Endothelial cell of umbilical vein (primary cell): ENCODE data around the gene GTSE1. TPM values are rescaled to one million over a fixed set of nuclear protein-coding genes. Genes with fewer than 3 reads are reported as not detected.

Source experiments
- BruUV-seq: library from RNA; stranded (reverse); fragments of 400-500 nt; replicated peaks from 2 replicates; lab custom pipeline; 2021; lab: Mats Ljungman, UMichigan
- CTCF ChIA-PET: fragments of 300-600, 350-600 bp; sonication (Branson Sonifier 250); formaldehyde crosslinking; loops from one replicate; lab custom pipeline; 2021; ENCODE audit warnings: antibody characterized with exemption, inconsistent platforms; lab: Charles Lee
- POLR2A ChIA-PET: fragments of 300-600, 350-600 bp; sonication (Branson Sonifier 250); formaldehyde crosslinking; loops from one replicate; lab custom pipeline; 2021; ENCODE audit warnings: antibody characterized with exemption, inconsistent platforms; lab: Charles Lee
- DNase-seq: peaks from one replicate; pipeline ENCODE4 v3.0.0-alpha.2; 2011; ENCODE audit warnings: low read depth, low spot score
- FAIRE-seq: peaks from 2 replicates; lab custom pipeline; 2011; peaks lifted over from hg19 to GRCh38; lab: Jason Lieb, UNC
- H2AFZ ChIP-seq: 2 replicates; pipeline ENCODE4 v1.6.0; 2012; ENCODE audit warnings: low read depth, low read length, control low read depth, inconsistent platforms
- H3K27ac ChIP-seq: 2 replicates; pipeline ENCODE4 v1.5.1; 2011; ENCODE audit warnings: low read depth, mild to moderate bottlenecking, control low read depth, low read length, moderate library complexity; ENCODE audit not compliant: insufficient read depth
- H3K27me3 ChIP-seq, 2 experiments: 2 replicates each; pipeline versions ENCODE4 v1.6.0 to v1.6.1; 2011; ENCODE audit warnings: low read length in 2 of 2, mixed read lengths in 1 of 2; ENCODE audit not compliant: control insufficient read depth in 2 of 2, insufficient read depth in 2 of 2
- H3K36me3 ChIP-seq, 2 experiments: 2 replicates in 1 of 2; 3 replicates in 1 of 2; pipeline ENCODE4 v1.5.1; 2011; ENCODE audit warnings: low read length in 2 of 2, mild to moderate bottlenecking in 1 of 2, moderate library complexity in 1 of 2; ENCODE audit not compliant: control insufficient read depth in 2 of 2, insufficient read depth in 2 of 2; ENCODE audit errors: extremely low read depth in 1 of 2
- H3K4me1 ChIP-seq: 3 replicates; pipeline ENCODE4 v1.5.1; 2011; ENCODE audit warnings: mild to moderate bottlenecking, low read length; ENCODE audit not compliant: control insufficient read depth, insufficient read depth; ENCODE audit errors: extremely low read depth
- H3K4me2 ChIP-seq: 2 replicates; pipeline ENCODE4 v1.6.1; 2011; ENCODE audit warnings: low read length, control low read depth, mixed read lengths; ENCODE audit not compliant: insufficient read depth
- H3K4me3 ChIP-seq, 3 experiments: fragments of 200-600 bp in 1 of 3; sonication (generic), shearing (Covaris generic) in 1 of 3; replicated peaks in 1 of 3; 2 replicates each; pipeline ENCODE4 v1.5.1; 2011 to 2016; ENCODE audit warnings: control low read depth in 3 of 3, low read length in 3 of 3, mild to moderate bottlenecking in 2 of 3, inconsistent platforms in 1 of 3, low read depth in 1 of 3, moderate library complexity in 1 of 3; ENCODE audit not compliant: insufficient read depth in 1 of 3
- H3K79me2 ChIP-seq: 2 replicates; pipeline ENCODE4 v1.6.0; 2012; ENCODE audit warnings: low read length, inconsistent platforms; ENCODE audit not compliant: control insufficient read depth, insufficient read depth
- H3K9ac ChIP-seq: replicated peaks from 2 replicates; pipeline ENCODE3; 2011; ENCODE audit warnings: low read length, control low read depth; ENCODE audit not compliant: insufficient read depth; ENCODE audit errors: extremely low read depth
- H3K9me1 ChIP-seq: replicated peaks from 3 replicates; pipeline ENCODE4 v1.6.0; 2011; ENCODE audit warnings: mild to moderate bottlenecking, low read length; ENCODE audit not compliant: control insufficient read depth, insufficient read depth; ENCODE audit errors: extremely low read depth
- H3K9me3 ChIP-seq: replicated peaks from 2 replicates; pipeline ENCODE4 v1.5.1; 2012; ENCODE audit warnings: low read length, inconsistent platforms; ENCODE audit not compliant: control insufficient read depth, insufficient read depth
- H4K20me1 ChIP-seq: replicated peaks from 2 replicates; pipeline ENCODE3; 2011; ENCODE audit warnings: mild to moderate bottlenecking, low read length; ENCODE audit not compliant: control insufficient read depth, insufficient read depth; ENCODE audit errors: extremely low read depth
- CTCF ChIP-seq, 2 donors: IDR thresholded peaks; 1 replicate in 1 of 2; 2 replicates in 1 of 2; pipeline ENCODE4 v1.5.1; 2011; ENCODE audit warnings: low read length in 2 of 2, mild to moderate bottlenecking in 2 of 2, moderate library complexity in 2 of 2, control low read depth in 1 of 2, inconsistent platforms in 1 of 2, low read depth in 1 of 2; ENCODE audit not compliant: insufficient read depth in 1 of 2; ENCODE audit errors: extremely low read depth in 1 of 2
- EZH2 ChIP-seq: IDR thresholded peaks from 2 replicates; pipeline ENCODE4 v1.6.1; 2012; ENCODE audit warnings: borderline replicate concordance, low read depth, mild to moderate bottlenecking, moderate library complexity, low read length, inconsistent platforms; ENCODE audit not compliant: severe bottlenecking
- FOS ChIP-seq: IDR thresholded peaks from 2 replicates; pipeline ENCODE4 v1.6.1; 2011; ENCODE audit warnings: mild to moderate bottlenecking, low read length, moderate library complexity, borderline replicate concordance; ENCODE audit not compliant: insufficient read depth
- GATA2 ChIP-seq: IDR thresholded peaks from 2 replicates; pipeline ENCODE4 v1.7.0; 2011; ENCODE audit warnings: low read depth, mild to moderate bottlenecking, moderate library complexity, mixed read lengths, low read length; ENCODE audit not compliant: insufficient read length, insufficient read depth
- JUN ChIP-seq: IDR thresholded peaks from 2 replicates; pipeline ENCODE4 v1.6.1; 2011; ENCODE audit warnings: borderline replicate concordance, low read depth; ENCODE audit not compliant: insufficient read length, insufficient read depth
- MAX ChIP-seq: IDR thresholded peaks from 2 replicates; pipeline ENCODE4 v1.6.1; 2011; ENCODE audit not compliant: insufficient read depth, insufficient read length
- MYC ChIP-seq: IDR thresholded peaks from one replicate; pipeline ENCODE4 v1.6.1; 2011; ENCODE audit warnings: mild to moderate bottlenecking, low read depth, low read length
- POLR2A ChIP-seq: IDR thresholded peaks from 2 replicates; pipeline ENCODE4 v1.6.1; 2012; ENCODE audit warnings: low read depth, mild to moderate bottlenecking, control low read depth, low read length
- POLR2AphosphoS5 ChIP-seq: IDR thresholded peaks from 2 replicates; pipeline ENCODE4 v1.6.1; 2012; ENCODE audit warnings: low read depth, mild to moderate bottlenecking, control low read depth, low read length, moderate library complexity; ENCODE audit not compliant: insufficient read depth
- dilution Hi-C: fragments of 300-500 bp; cut with MboI; formaldehyde crosslinking; loops from one replicate; pipeline ENCODE4 v1.15.0; 2019; ENCODE audit warnings: low sequenced_read_pairs; ENCODE audit not compliant: extremely low pct_ligation_motif_present
- intact Hi-C: fragments of 100-400 bp; cut with micrococcal nuclease; formaldehyde crosslinking; loops from one replicate; pipeline ENCODE4 v1.10.0; 2022
- polyA plus RNA-seq, 4 experiments: library from polyadenylated mRNA; depleted of rRNA in 3 of 4; stranded (reverse) in 3 of 4; unstranded in 1 of 4; fragments of >200 nt; gene quantifications; 2 replicates each; pipeline versions ENCODE4 v1.2.1 to v1.2.3, GENCODE V29; 2011 to 2012; ENCODE audit warnings: missing spikeins in 1 of 4
- total RNA-seq: library from RNA; stranded (reverse); gene quantifications from 2 replicates; pipeline ENCODE4 v1.2.3, GENCODE V29; 2021

Gene GTSE1
- total and polyA plus RNA-seq, 2 donors (not counting 3 experiments of a cell fraction or from before 2014, with no cell fraction given): 25.9 to 57.2 TPM

- H3K4me1 ChIP-seq: no peaks in the 10 kb centered on the region
- no peak overlapping the region for H3K4me3 ChIP-seq
- H2AFZ ChIP-seq: no peak overlapping the region
- FAIRE-seq (no peak), DNase-seq (no peak)
- no peak overlapping the region for H3K27ac ChIP-seq
- ChIA-PET CTCF (interaction anchor here (1.0 to 6.0 kb wide), 6 partner anchors 9 to 234 kb away, joined by 3 to 43 read pairs (median 6); no protein-coding TSS in a partner anchor), POLR2A (no interaction called here)
- no peak overlapping the region for H3K4me2 ChIP-seq
- BruUV-seq: no TSS peak
- no peaks in the 10 kb centered on the region for H3K27me3 ChIP-seq
- no peak for TF ChIP-seq FOS
- peaks cover 7 to 33% of the 10 kb centered on the region in 2 experiments for H3K36me3 ChIP-seq
- dilution Hi-C loops (no loop called here), intact Hi-C loops (loop anchor here (1.0 kb wide), 1 partner anchor 186 kb away; no protein-coding TSS in a partner anchor)
- no peaks in the 10 kb centered on the region for H3K9me3 ChIP-seq
- H3K79me2 ChIP-seq: no peaks in the 10 kb centered on the region
- H3K9ac ChIP-seq: no peak overlapping the region
- H4K20me1 ChIP-seq: no peaks in the 10 kb centered on the region
- no peaks in the 10 kb centered on the region for H3K9me1 ChIP-seq
Observed at GRCh38 chr22:46355996-46356471, 59.4 kb downstream of the GTSE1 start.

- H2AFZ ChIP-seq: no peak overlapping the region
- ChIA-PET POLR2A (no interaction called here), CTCF (interaction anchor here (0.5 to 6.0 kb wide), 4 partner anchors 11 to 235 kb away, joined by 3 to 43 read pairs (median 6); no protein-coding TSS in a partner anchor)
- no peak for FAIRE-seq
- H3K36me3 ChIP-seq: peaks cover 7 to 26% of the 10 kb centered on the region in 2 experiments
- dilution Hi-C loops: no loop called here
- H3K9ac ChIP-seq: no peak overlapping the region
- no peak overlapping the region for H3K27ac ChIP-seq
- H3K9me3 ChIP-seq: no peaks in the 10 kb centered on the region
- H3K27me3 ChIP-seq: no peaks in the 10 kb centered on the region
- no TSS peak for BruUV-seq
- H4K20me1 ChIP-seq: no peaks in the 10 kb centered on the region
- H3K79me2 ChIP-seq: no peaks in the 10 kb centered on the region
- H3K9me1 ChIP-seq: no peaks in the 10 kb centered on the region
- intact Hi-C loops: no loop called here
- H3K4me2 ChIP-seq: no peak overlapping the region
- no peaks in the 10 kb centered on the region for H3K4me1 ChIP-seq
- no peak overlapping the region for H3K4me3 ChIP-seq
- TF ChIP-seq POLR2AphosphoS5 (no peak), MAX (no peak), CTCF (IDR thresholded peaks at IDR 0.05; ENCODE audit: extremely low read depth in 1 of 2, insufficient read depth in 1 of 2, low read depth in 1 of 2, low read length in 2 of 2) (no peak), GATA2 (no peak), MYC (no peak), JUN (no peak), POLR2A (no peak), EZH2 (no peak), FOS (no peak)
- no peak for DNase-seq
Observed at GRCh38 chr22:46356496-46357480, 60.1 kb downstream of the GTSE1 start.
